HepG2 (cell line): ENCODE data around the gene DQX1. TPM values are rescaled to one million over a fixed set of nuclear protein-coding genes. Genes with fewer than 3 reads are reported as not detected.

Source experiments
- ARHGAP35 ChIP-seq: sonication (generic); formaldehyde crosslinking; IDR thresholded peaks from 2 replicates; pipeline ENCODE4 v1.9.0; 2022; ENCODE audit warnings: mild to moderate bottlenecking, inconsistent platforms, moderate library complexity, missing genetic modification reagents, borderline replicate concordance
- BCL6 ChIP-seq: IDR thresholded peaks from 2 replicates; pipeline ENCODE4 v1.6.1; 2016; ENCODE audit warnings: missing genetic modification reagents, missing compliant biosample characterization
- CENPX ChIP-seq: sonication (generic); formaldehyde crosslinking; IDR thresholded peaks from 2 replicates; pipeline ENCODE4 v1.9.0; 2021; ENCODE audit warnings: mild to moderate bottlenecking, missing genetic modification reagents, moderate library complexity
- FOSL2 ChIP-seq: sonication (generic); formaldehyde crosslinking; IDR thresholded peaks from 2 replicates; pipeline ENCODE4 v1.4.0; 2020; ENCODE audit warnings: missing genetic modification reagents
- GATA4 ChIP-seq: sonication (generic); IDR thresholded peaks from 2 replicates; pipeline ENCODE4 v1.6.1; 2016; ENCODE audit warnings: antibody characterized with exemption, low read depth, borderline replicate concordance
- GTF2F1 ChIP-seq: fragments of 150-350 bp; IDR thresholded peaks from 2 replicates; pipeline ENCODE4 v1.6.1; 2014; ENCODE audit warnings: low read length
- KLF15 ChIP-seq: sonication (generic); formaldehyde crosslinking; IDR thresholded peaks from 2 replicates; pipeline ENCODE4 v1.8.1; 2023; ENCODE audit warnings: borderline replicate concordance, mild to moderate bottlenecking, inconsistent platforms, missing genetic modification reagents, mixed read lengths
- MXD4 ChIP-seq: IDR thresholded peaks from 2 replicates; pipeline ENCODE4 v1.6.1; 2016; ENCODE audit warnings: mild to moderate bottlenecking, missing biosample characterization, missing genetic modification reagents
- POLR2G ChIP-seq: fragments of 200-400 bp; formaldehyde crosslinking; IDR thresholded peaks from 2 replicates; pipeline ENCODE4 v1.6.1; 2018; ENCODE audit warnings: mild to moderate bottlenecking, low read depth, low read length, moderate library complexity
- RBM39 ChIP-seq: fragments of 200-400 bp; formaldehyde crosslinking; IDR thresholded peaks from one replicate; pipeline ENCODE4 v1.6.1; 2018; ENCODE audit warnings: antibody characterized with exemption, mild to moderate bottlenecking, low read depth, low read length; ENCODE audit not compliant: poor library complexity, severe bottlenecking
- RFX5 ChIP-seq: IDR thresholded peaks from 2 replicates; pipeline ENCODE4 v1.6.1; 2011; ENCODE audit warnings: low read depth, low read length, improper control_type of control experiment
- SKI ChIP-seq: fragments of 450-650 bp; IDR thresholded peaks from one replicate; pipeline ENCODE4 v1.6.1; 2018; ENCODE audit warnings: mild to moderate bottlenecking; ENCODE audit not compliant: partially characterized antibody
- SRSF4 ChIP-seq: fragments of 200-400 bp; formaldehyde crosslinking; IDR thresholded peaks from one replicate; pipeline ENCODE4 v1.6.1; 2018; ENCODE audit warnings: mild to moderate bottlenecking, low read depth, low read length, moderate library complexity; ENCODE audit not compliant: poor library complexity, severe bottlenecking
- ZNF446 ChIP-seq: sonication (generic); formaldehyde crosslinking; IDR thresholded peaks from 2 replicates; pipeline ENCODE4 v1.5.0; 2020; ENCODE audit warnings: mild to moderate bottlenecking, missing genetic modification reagents
- ZNF547 ChIP-seq: sonication (generic); formaldehyde crosslinking; IDR thresholded peaks from 2 replicates; pipeline ENCODE4 v1.5.1; 2020; ENCODE audit warnings: mild to moderate bottlenecking, missing genetic modification reagents
- ZNF660 ChIP-seq: sonication (generic); formaldehyde crosslinking; IDR thresholded peaks from 2 replicates; pipeline ENCODE4 v1.5.1; 2020; ENCODE audit warnings: mild to moderate bottlenecking, low read depth, missing genetic modification reagents, borderline replicate concordance
- ZSCAN21 ChIP-seq: sonication (generic); formaldehyde crosslinking; IDR thresholded peaks from 2 replicates; pipeline ENCODE4 v1.8.0; 2022; ENCODE audit warnings: mild to moderate bottlenecking, missing genetic modification reagents, moderate library complexity, borderline replicate concordance
- polyA plus RNA-seq, 8 experiments: library from polyadenylated mRNA; depleted of rRNA in 3 of 8; stranded (reverse) in 7 of 8; unstranded in 1 of 8; fragments of >200 nt; fragmentation: Illumina TruSeq in 4 of 8; extraction: Trizol in 4 of 8; gene quantifications; 2 replicates each; pipeline versions ENCODE4 v1.2.1 to v1.2.3, GENCODE V29; 2011 to 2016; ENCODE audit warnings: low read depth in 4 of 8, missing spikeins in 1 of 8, mixed read lengths in 1 of 8; ENCODE audit not compliant: insufficient read depth in 1 of 8
- total RNA-seq, 5 experiments: library from RNA; depleted of rRNA; stranded (reverse); fragments of >200 nt; fragmentation: Illumina TruSeq; extraction: Trizol; gene quantifications; 2 replicates each; pipeline ENCODE4 v1.2.3, GENCODE V29; 2016; ENCODE audit warnings: low read depth in 1 of 5
- TF ChIP-seq, protein P1 (sequence below): sonication (generic); formaldehyde crosslinking; IDR thresholded peaks from 2 replicates; pipeline ENCODE4 v1.4.0; 2020; ENCODE audit warnings: mild to moderate bottlenecking, missing genetic modification reagents, borderline replicate concordance
- TF ChIP-seq, protein P2 (sequence below): sonication (generic); formaldehyde crosslinking; IDR thresholded peaks from 2 replicates; pipeline ENCODE4 v1.8.1; 2022; ENCODE audit warnings: mild to moderate bottlenecking, missing genetic modification reagents
- TF ChIP-seq, protein P3 (sequence below): sonication (generic); formaldehyde crosslinking; IDR thresholded peaks from 2 replicates; pipeline ENCODE4 v1.4.0; 2020; ENCODE audit warnings: mild to moderate bottlenecking, missing genetic modification reagents
- TF ChIP-seq, protein P4 (sequence below): sonication (generic); formaldehyde crosslinking; IDR thresholded peaks from 2 replicates; pipeline ENCODE4 v1.9.0; 2022; ENCODE audit warnings: low read depth, missing genetic modification reagents

DQX1 gene
- total and polyA plus RNA-seq, 2 of the 13 experiments (the other 11 are each of a cell fraction or from before 2014, with no cell fraction given): 27.6 to 89.8 TPM

DNA sequence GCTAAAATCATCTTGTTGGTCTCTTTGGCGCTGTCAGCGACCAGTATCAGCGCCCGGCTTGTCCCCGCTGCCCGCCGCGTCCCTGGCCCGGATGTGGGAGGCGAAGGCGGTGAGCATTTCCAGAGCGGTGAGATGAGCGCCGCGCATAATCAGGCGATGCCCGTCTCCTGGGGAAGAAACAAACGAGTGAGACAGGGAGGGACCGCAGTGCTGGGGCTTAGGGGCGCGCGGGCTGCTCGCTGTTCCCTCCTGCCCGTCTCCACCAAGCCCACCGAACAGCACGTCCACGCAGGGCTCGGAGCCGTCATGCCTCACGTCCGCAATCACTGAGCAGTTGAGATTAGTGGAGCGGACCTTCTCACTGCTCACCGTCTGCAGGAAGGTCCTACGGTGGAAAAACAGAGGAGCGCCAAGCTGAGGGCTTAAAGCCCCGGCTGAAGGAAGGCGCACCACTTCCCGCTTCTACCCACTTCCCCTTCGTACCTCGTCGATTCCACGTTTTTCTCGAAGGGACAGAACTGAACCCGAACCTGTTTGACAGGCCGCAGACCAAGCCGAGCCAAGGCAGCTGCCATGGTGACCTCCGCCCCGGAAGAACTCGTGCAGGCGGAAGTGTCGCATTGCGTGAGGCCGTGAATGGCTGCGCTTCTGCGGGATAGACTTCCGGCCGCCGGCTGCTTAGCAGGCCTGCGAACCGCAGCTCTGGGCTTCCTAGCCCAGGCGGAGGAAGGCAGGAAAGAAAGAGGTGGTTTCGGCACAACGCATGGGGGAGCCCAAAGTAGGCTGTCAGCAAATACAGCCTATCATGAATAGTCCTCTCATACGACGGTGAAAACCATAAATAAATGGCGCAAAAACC lies 53.7 kb downstream of the DQX1 start, which contains the start of gene MRPL53 (continued):
- TF ChIP-seq RFX5: no peak
- TF ChIP-seq, protein P1, sequence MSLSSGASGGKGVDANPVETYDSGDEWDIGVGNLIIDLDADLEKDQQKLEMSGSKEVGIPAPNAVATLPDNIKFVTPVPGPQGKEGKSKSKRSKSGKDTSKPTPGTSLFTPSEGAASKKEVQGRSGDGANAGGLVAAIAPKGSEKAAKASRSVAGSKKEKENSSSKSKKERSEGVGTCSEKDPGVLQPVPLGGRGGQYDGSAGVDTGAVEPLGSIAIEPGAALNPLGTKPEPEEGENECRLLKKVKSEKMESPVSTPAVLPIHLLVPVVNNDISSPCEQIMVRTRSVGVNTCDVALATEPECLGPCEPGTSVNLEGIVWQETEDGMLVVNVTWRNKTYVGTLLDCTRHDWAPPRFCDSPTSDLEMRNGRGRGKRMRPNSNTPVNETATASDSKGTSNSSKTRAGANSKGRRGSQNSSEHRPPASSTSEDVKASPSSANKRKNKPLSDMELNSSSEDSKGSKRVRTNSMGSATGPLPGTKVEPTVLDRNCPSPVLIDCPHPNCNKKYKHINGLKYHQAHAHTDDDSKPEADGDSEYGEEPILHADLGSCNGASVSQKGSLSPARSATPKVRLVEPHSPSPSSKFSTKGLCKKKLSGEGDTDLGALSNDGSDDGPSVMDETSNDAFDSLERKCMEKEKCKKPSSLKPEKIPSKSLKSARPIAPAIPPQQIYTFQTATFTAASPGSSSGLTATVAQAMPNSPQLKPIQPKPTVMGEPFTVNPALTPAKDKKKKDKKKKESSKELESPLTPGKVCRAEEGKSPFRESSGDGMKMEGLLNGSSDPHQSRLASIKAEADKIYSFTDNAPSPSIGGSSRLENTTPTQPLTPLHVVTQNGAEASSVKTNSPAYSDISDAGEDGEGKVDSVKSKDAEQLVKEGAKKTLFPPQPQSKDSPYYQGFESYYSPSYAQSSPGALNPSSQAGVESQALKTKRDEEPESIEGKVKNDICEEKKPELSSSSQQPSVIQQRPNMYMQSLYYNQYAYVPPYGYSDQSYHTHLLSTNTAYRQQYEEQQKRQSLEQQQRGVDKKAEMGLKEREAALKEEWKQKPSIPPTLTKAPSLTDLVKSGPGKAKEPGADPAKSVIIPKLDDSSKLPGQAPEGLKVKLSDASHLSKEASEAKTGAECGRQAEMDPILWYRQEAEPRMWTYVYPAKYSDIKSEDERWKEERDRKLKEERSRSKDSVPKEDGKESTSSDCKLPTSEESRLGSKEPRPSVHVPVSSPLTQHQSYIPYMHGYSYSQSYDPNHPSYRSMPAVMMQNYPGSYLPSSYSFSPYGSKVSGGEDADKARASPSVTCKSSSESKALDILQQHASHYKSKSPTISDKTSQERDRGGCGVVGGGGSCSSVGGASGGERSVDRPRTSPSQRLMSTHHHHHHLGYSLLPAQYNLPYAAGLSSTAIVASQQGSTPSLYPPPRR (CRISPR knock-in tag): peak; percentile 83
- TF ChIP-seq GATA4: peak; percentile 46; the same call in 1 of the 2 replicates
- TF ChIP-seq GTF2F1: no peak
- peak; percentile 94 for TF ChIP-seq ARHGAP35 (CRISPR knock-in tag)
- TF ChIP-seq ZSCAN21 (CRISPR knock-in tag): peak; percentile 98
- TF ChIP-seq POLR2G: peak; percentile 100
- peak; percentile 77 for TF ChIP-seq RBM39
- TF ChIP-seq CENPX (CRISPR knock-in tag): no peak
- TF ChIP-seq KLF15 (CRISPR knock-in tag): peak; percentile 49; the same call in 1 of the 2 replicates
- TF ChIP-seq, protein P2, sequence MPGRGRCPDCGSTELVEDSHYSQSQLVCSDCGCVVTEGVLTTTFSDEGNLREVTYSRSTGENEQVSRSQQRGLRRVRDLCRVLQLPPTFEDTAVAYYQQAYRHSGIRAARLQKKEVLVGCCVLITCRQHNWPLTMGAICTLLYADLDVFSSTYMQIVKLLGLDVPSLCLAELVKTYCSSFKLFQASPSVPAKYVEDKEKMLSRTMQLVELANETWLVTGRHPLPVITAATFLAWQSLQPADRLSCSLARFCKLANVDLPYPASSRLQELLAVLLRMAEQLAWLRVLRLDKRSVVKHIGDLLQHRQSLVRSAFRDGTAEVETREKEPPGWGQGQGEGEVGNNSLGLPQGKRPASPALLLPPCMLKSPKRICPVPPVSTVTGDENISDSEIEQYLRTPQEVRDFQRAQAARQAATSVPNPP (CRISPR knock-in tag): peak; percentile 98
- peak; percentile 26; the same call in 1 of the 2 replicates for TF ChIP-seq ZNF660 (CRISPR knock-in tag)
- peak; percentile 64 for TF ChIP-seq BCL6 (CRISPR knock-in tag)
- TF ChIP-seq ZNF547: peak; percentile 97
- TF ChIP-seq, protein P3, sequence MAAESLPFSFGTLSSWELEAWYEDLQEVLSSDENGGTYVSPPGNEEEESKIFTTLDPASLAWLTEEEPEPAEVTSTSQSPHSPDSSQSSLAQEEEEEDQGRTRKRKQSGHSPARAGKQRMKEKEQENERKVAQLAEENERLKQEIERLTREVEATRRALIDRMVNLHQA (CRISPR knock-in tag): no peak
- TF ChIP-seq SKI: no peak
- no peak for TF ChIP-seq SRSF4
- TF ChIP-seq ZNF446 (CRISPR knock-in tag): 0 out of 2 replicates have a peak, but pooled peaks have one; percentile 57
- TF ChIP-seq, protein P4, sequence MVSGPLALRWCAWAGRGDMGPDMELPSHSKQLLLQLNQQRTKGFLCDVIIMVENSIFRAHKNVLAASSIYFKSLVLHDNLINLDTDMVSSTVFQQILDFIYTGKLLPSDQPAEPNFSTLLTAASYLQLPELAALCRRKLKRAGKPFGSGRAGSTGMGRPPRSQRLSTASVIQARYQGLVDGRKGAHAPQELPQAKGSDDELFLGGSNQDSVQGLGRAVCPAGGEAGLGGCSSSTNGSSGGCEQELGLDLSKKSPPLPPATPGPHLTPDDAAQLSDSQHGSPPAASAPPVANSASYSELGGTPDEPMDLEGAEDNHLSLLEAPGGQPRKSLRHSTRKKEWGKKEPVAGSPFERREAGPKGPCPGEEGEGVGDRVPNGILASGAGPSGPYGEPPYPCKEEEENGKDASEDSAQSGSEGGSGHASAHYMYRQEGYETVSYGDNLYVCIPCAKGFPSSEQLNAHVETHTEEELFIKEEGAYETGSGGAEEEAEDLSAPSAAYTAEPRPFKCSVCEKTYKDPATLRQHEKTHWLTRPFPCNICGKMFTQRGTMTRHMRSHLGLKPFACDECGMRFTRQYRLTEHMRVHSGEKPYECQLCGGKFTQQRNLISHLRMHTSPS (CRISPR knock-in tag): no peak; the same call in 1 of the 2 replicates
- TF ChIP-seq MXD4 (CRISPR knock-in tag): peak; percentile 96
- TF ChIP-seq FOSL2: peak; percentile 74
